GM23338 (cell line): ENCODE data around the gene VWA2. TPM values are rescaled to one million over a fixed set of nuclear protein-coding genes. Genes with fewer than 3 reads are reported as not detected.
A peak's percentile ranks its signal among the peaks of the same experiment; 100 is the strongest.

Source experiments
- ATAC-seq: fragments of 200-7000 bp; cut with Tn5 transposase; 3 replicates; pipeline ENCODE4 v1.9.1; 2020
- DNase-seq: peaks from one replicate; pipeline ENCODE4 v3.0.0-alpha.2; 2015; ENCODE audit warnings: low spot score
- H2AFZ ChIP-seq: fragments of 200-600 bp; sonication (generic); 2 replicates; pipeline ENCODE4 v1.8.0; 2016; ENCODE audit warnings: antibody characterized with exemption, mild to moderate bottlenecking, moderate library complexity
- H3F3A ChIP-seq: fragments of 200-600 bp; sonication (generic); replicated peaks from 2 replicates; pipeline ENCODE4 v1.8.0; 2017; ENCODE audit warnings: antibody characterized with exemption, mixed run types, low read depth
- H3K27ac ChIP-seq: fragments of 200-600 bp; sonication (generic); 2 replicates; pipeline ENCODE4 v1.6.1; 2016; ENCODE audit warnings: low read depth
- H3K27me3 ChIP-seq: fragments of 200-600 bp; sonication (generic); 2 replicates; pipeline ENCODE4 v1.8.0; 2016; ENCODE audit warnings: mild to moderate bottlenecking, mixed run types, moderate library complexity; ENCODE audit not compliant: insufficient read depth
- H3K36me3 ChIP-seq: fragments of 200-600 bp; sonication (generic); 2 replicates; pipeline ENCODE4 v1.8.0; 2016; ENCODE audit warnings: mild to moderate bottlenecking; ENCODE audit not compliant: insufficient read depth
- H3K4me1 ChIP-seq: fragments of 200-600 bp; sonication (generic); 2 replicates; pipeline ENCODE4 v1.8.0; 2016; ENCODE audit warnings: mild to moderate bottlenecking, moderate library complexity; ENCODE audit not compliant: insufficient read depth
- H3K4me2 ChIP-seq: fragments of 200-600 bp; sonication (generic); 2 replicates; pipeline ENCODE4 v1.7.1; 2017; ENCODE audit warnings: mixed run types
- H3K4me3 ChIP-seq: fragments of 200-600 bp; sonication (generic); 2 replicates; pipeline ENCODE4 v1.6.1; 2016; ENCODE audit warnings: mixed run types
- H3K79me2 ChIP-seq: fragments of 200-600 bp; sonication (generic); replicated peaks from 2 replicates; pipeline ENCODE4 v1.8.0; 2017; ENCODE audit warnings: mild to moderate bottlenecking; ENCODE audit not compliant: insufficient read depth
- H3K9me2 ChIP-seq: fragments of 200-600 bp; sonication (generic); 2 replicates; pipeline ENCODE4 v1.8.0; 2017; ENCODE audit not compliant: insufficient read depth
- H4K20me1 ChIP-seq: fragments of 200-600 bp; sonication (generic); replicated peaks from 2 replicates; pipeline ENCODE4 v1.8.0; 2017; ENCODE audit warnings: mild to moderate bottlenecking; ENCODE audit not compliant: insufficient read depth
- H3K27ac Mint-ChIP-seq: 2 replicates; pipeline ENCODE4 v1.8.0; 2020; ENCODE audit warnings: inconsistent platforms, mild to moderate bottlenecking, moderate library complexity, mixed read lengths
- H3K27me3 Mint-ChIP-seq: 3 replicates; pipeline ENCODE4 v1.8.0; 2022; ENCODE audit warnings: low read depth, mild to moderate bottlenecking, moderate library complexity, mixed read lengths, inconsistent platforms; ENCODE audit not compliant: insufficient read depth, poor library complexity
- H3K36me3 Mint-ChIP-seq: 3 replicates; pipeline ENCODE4 v1.8.0; 2021; ENCODE audit warnings: low read depth, mild to moderate bottlenecking, inconsistent platforms, moderate library complexity, mixed read lengths
- H3K4me1 Mint-ChIP-seq: 3 replicates; pipeline ENCODE4 v1.8.0; 2020; ENCODE audit warnings: mild to moderate bottlenecking, inconsistent platforms, mixed read lengths
- H3K4me3 Mint-ChIP-seq: 3 replicates; pipeline ENCODE4 v1.8.0; 2021; ENCODE audit warnings: moderate library complexity, mild to moderate bottlenecking, inconsistent platforms, mixed read lengths
- H3K9me3 Mint-ChIP-seq: 3 replicates; pipeline ENCODE4 v1.8.0; 2020; ENCODE audit warnings: moderate library complexity, mild to moderate bottlenecking, inconsistent platforms, mixed read lengths
- JUNB ChIP-seq: IDR thresholded peaks from one replicate; pipeline ENCODE4 v1.6.1; 2016; ENCODE audit warnings: antibody characterized with exemption; ENCODE audit not compliant: unreplicated experiment
- NANOG ChIP-seq: IDR thresholded peaks from 2 replicates; pipeline ENCODE4 v1.6.1; 2016; ENCODE audit warnings: antibody characterized with exemption, borderline replicate concordance
- POLR2AphosphoS5 ChIP-seq: IDR thresholded peaks from 2 replicates; pipeline ENCODE4 v1.6.1; 2016; ENCODE audit warnings: antibody characterized with exemption, low read depth
- REST ChIP-seq: IDR thresholded peaks from one replicate; pipeline ENCODE4 v1.6.1; 2018; ENCODE audit warnings: antibody characterized with exemption; ENCODE audit not compliant: unreplicated experiment
- STAT1 ChIP-seq: IDR thresholded peaks from one replicate; pipeline ENCODE4 v1.6.1; 2016; ENCODE audit warnings: antibody characterized with exemption; ENCODE audit not compliant: unreplicated experiment
- ZNF114 ChIP-seq: fragments of 250-450 bp; sonication (Bioruptor Pico); IDR thresholded peaks from 2 replicates; pipeline ENCODE4 v1.5.0; 2020; ENCODE audit warnings: mild to moderate bottlenecking, moderate library complexity
- ZNF331 ChIP-seq: fragments of 250-450 bp; sonication (Bioruptor Pico); IDR thresholded peaks from 2 replicates; pipeline ENCODE4 v1.5.0; 2020; ENCODE audit warnings: low read depth, mild to moderate bottlenecking, moderate library complexity
- ZNF462 ChIP-seq: fragments of 250-450 bp; sonication (Bioruptor Pico); IDR thresholded peaks from 2 replicates; pipeline ENCODE4 v1.5.0; 2020; ENCODE audit warnings: mild to moderate bottlenecking, moderate library complexity
- polyA plus RNA-seq: library from polyadenylated mRNA; unstranded; fragments of >200 nt; fragmentation: Nextera tagmentation; extraction: Ambion mirVana; gene quantifications from 2 replicates; pipeline ENCODE4 v1.2.1, GENCODE V29; 2016
- total RNA-seq: library from RNA; depleted of rRNA; stranded (reverse); fragments of >200 nt; shearing (Covaris generic); gene quantifications from 2 replicates; pipeline ENCODE4 v1.2.3, GENCODE V29; 2014
- TF ChIP-seq, protein P1 (sequence below): IDR thresholded peaks from 2 replicates; pipeline ENCODE4 v1.6.1; 2016; ENCODE audit warnings: antibody characterized with exemption
- TF ChIP-seq, protein P2 (sequence below), 2 experiments: fragments of 200-600 bp in 1 of 2; sonication (generic) in 1 of 2; conservative IDR thresholded peaks; 2 replicates each; pipeline versions ENCODE4 v1.5.1 to v1.6.1; 2016 to 2017; ENCODE audit warnings: antibody characterized with exemption in 2 of 2, low read depth in 2 of 2, mild to moderate bottlenecking in 2 of 2, moderate library complexity in 1 of 2

Gene VWA2
- total and polyA plus RNA-seq, 2 experiments from 2014 or later, result 0.48 to 3.7 TPM

- H3K27ac Mint-ChIP-seq, result peak overlapping the region; percentile 31; the same call in 1 of the 2 replicates
- H3K4me3 Mint-ChIP-seq, result no peak overlapping the region
Measured at GRCh38 chr10:114261076-114261475, 22.0 kb downstream of the VWA2 start.

GRCh38 chr10:114262496-114262895, 23.4 kb downstream of the VWA2 start:
- H3K4me3 Mint-ChIP-seq, result no peak overlapping the region
- no peaks in the 10 kb centered on the region for H3F3A ChIP-seq
- no peak for TF ChIP-seq JUNB
- no peak for TF ChIP-seq STAT1
- no peak for TF ChIP-seq POLR2AphosphoS5
- no peak for TF ChIP-seq ZNF462 (CRISPR knock-in tag)
- TF ChIP-seq, protein P1, sequence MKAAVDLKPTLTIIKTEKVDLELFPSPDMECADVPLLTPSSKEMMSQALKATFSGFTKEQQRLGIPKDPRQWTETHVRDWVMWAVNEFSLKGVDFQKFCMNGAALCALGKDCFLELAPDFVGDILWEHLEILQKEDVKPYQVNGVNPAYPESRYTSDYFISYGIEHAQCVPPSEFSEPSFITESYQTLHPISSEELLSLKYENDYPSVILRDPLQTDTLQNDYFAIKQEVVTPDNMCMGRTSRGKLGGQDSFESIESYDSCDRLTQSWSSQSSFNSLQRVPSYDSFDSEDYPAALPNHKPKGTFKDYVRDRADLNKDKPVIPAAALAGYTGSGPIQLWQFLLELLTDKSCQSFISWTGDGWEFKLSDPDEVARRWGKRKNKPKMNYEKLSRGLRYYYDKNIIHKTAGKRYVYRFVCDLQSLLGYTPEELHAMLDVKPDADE, result no peak
- no peak for TF ChIP-seq NANOG
- no peak for TF ChIP-seq ZNF331 (CRISPR knock-in tag)
- TF ChIP-seq, protein P2, sequence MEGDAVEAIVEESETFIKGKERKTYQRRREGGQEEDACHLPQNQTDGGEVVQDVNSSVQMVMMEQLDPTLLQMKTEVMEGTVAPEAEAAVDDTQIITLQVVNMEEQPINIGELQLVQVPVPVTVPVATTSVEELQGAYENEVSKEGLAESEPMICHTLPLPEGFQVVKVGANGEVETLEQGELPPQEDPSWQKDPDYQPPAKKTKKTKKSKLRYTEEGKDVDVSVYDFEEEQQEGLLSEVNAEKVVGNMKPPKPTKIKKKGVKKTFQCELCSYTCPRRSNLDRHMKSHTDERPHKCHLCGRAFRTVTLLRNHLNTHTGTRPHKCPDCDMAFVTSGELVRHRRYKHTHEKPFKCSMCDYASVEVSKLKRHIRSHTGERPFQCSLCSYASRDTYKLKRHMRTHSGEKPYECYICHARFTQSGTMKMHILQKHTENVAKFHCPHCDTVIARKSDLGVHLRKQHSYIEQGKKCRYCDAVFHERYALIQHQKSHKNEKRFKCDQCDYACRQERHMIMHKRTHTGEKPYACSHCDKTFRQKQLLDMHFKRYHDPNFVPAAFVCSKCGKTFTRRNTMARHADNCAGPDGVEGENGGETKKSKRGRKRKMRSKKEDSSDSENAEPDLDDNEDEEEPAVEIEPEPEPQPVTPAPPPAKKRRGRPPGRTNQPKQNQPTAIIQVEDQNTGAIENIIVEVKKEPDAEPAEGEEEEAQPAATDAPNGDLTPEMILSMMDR (conservative IDR thresholded peaks at IDR 0.05; ENCODE audit: low read depth in 2 of 2), result no peak
- TF ChIP-seq REST, result no peak
- TF ChIP-seq ZNF114 (CRISPR knock-in tag), result no peak

More at GRCh38 chr10:114261076-114261475, 22.0 kb downstream of the VWA2 start:
- Histone ChIP-seq H3K4me3 (no peak overlapping the region), H4K20me1 (no peaks in the 10 kb centered on the region), H3K36me3 (no peaks in the 10 kb centered on the region), H3K9me2 (no peaks in the 10 kb centered on the region), H3K79me2 (no peaks in the 10 kb centered on the region), H3F3A (no peaks in the 10 kb centered on the region), H3K27me3 (no peaks in the 10 kb centered on the region), H3K4me2 (no peak overlapping the region), H3K27ac (no peak overlapping the region), H2AFZ (no peak overlapping the region), H3K4me1 (peaks cover 6% of the 10 kb centered on the region; the same call in 1 of the 2 replicates)
- no peak for TF ChIP-seq POLR2AphosphoS5
- Mint-ChIP-seq H3K4me1 (peaks cover 3% of the 10 kb centered on the region), H3K36me3 (no peaks in the 10 kb centered on the region), H3K27me3 (peaks cover 1% of the 10 kb centered on the region), H3K9me3 (no peaks in the 10 kb centered on the region)
- no peak for ATAC-seq
- no peak for DNase-seq

More at GRCh38 chr10:114262496-114262895, 23.4 kb downstream of the VWA2 start:
- no peaks in the 10 kb centered on the region for H3K36me3 Mint-ChIP-seq
- Histone ChIP-seq H3K27me3 (no peaks in the 10 kb centered on the region), H4K20me1 (no peaks in the 10 kb centered on the region), H2AFZ (no peak overlapping the region), H3K79me2 (no peaks in the 10 kb centered on the region), H3K4me1 (peaks cover 11% of the 10 kb centered on the region; the same call in 1 of the 2 replicates), H3K4me2 (no peak overlapping the region), H3K27ac (no peak overlapping the region), H3K4me3 (no peak overlapping the region), H3K36me3 (no peaks in the 10 kb centered on the region), H3K9me2 (no peaks in the 10 kb centered on the region)
- H3K27ac Mint-ChIP-seq, result no peak overlapping the region
- DNase-seq, result peak; percentile 27
- peaks cover 1% of the 10 kb centered on the region for H3K27me3 Mint-ChIP-seq
- H3K4me1 Mint-ChIP-seq, result peaks cover 7% of the 10 kb centered on the region
- H3K9me3 Mint-ChIP-seq, result no peaks in the 10 kb centered on the region
- peak; percentile 96 for ATAC-seq
